ENCODE data around the gene OR14C36.
"Not testable (repeated sequence)": the region's sequence is repeated elsewhere in the genome, so short reads cannot be mapped to it uniquely, and the experiment has no call there.

Gene OR14C36, protein sequence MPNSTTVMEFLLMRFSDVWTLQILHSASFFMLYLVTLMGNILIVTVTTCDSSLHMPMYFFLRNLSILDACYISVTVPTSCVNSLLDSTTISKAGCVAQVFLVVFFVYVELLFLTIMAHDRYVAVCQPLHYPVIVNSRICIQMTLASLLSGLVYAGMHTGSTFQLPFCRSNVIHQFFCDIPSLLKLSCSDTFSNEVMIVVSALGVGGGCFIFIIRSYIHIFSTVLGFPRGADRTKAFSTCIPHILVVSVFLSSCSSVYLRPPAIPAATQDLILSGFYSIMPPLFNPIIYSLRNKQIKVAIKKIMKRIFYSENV

DNA sequence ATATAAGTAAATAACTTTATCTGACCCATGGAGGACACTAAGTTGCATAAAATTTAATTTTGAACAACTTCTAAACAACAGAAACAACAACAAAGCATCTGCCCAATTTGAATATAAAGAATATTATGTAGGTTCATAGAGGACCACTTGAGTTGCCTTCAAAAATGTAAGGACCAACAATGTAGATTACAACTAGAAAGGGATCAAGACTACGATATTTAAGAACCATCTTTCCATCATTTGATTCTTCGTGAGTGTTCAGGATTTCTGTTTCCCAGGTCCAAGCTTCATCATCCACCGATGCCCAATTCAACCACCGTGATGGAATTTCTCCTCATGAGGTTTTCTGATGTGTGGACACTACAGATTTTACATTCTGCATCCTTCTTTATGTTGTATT is at the start of gene OR14C36:
OR14C36 (plus strand) TSS at position 301 of the 400 bp plus-strand sequence; CDS start at position 301, 0 bp downstream.
- DNase-seq, result no peak

DNA sequence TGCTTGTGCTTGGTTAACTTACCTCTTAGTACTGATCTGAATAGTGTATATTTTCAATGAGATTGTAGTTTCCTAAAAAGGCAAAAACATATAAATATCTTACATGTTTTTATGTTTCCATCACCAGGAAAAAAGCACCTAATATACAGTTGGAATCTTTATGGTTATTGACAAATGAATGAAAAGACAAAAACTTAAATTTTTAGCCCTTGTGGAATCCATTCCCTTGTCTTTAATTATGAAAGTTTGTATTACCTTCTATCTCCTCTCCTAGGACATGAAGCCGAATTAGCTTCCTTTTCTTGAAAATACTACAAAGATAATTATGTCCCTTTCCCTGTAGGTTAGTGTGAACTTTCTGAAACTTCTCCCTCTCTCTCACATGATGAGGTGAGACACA is 45.3 kb upstream of the OR14C36 start, which contains the start of gene OR2T12:
OR2T12 (minus strand) TSS at position 101 of the 400 bp plus-strand sequence. CDS start 7,846 bp downstream, outside the sequence.
- DNase-seq, result no peak

DNA sequence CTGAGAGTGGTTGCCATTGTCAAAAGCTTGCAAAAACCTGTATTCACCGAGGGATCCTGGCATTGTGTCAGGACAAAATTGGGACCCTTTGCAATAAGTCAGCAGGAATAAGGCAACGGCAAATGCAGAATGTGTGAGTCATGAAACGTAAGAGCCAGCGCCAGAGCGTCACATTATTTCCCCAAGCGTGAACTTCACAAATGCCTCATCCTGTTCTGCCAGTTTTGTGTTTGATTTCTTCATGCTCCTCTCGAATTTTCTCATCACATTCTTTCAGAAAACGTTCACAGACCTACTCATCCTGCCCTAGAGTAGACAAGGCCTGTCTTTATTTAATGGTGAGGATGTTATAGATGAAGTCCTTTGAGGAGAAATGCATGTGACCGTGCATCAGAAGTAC is 42.9 kb upstream of the OR14C36 start:
- DNase-seq, result not testable (repeated sequence)

DNA sequence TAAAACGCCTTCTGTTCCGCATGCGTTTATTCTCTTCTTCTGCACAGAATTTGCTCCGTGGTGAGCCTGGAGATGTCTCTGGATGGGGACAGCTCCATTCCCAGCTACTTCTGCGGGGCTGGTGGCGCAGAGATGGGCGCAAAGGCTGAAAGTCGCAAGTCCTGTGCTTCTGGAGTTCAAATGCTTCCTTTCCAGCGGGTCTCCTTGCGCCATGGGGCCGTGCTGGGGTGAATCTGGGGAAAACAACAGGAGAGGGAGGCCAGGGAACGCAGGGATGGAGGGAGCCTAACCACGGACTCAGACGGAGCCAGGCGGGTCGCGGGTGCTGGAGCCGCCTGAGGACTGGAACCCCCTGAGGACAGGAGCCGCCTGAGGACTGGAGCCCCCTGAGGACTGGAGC is 42.5 kb upstream of the OR14C36 start:
- DNase-seq, result no peak

DNA sequence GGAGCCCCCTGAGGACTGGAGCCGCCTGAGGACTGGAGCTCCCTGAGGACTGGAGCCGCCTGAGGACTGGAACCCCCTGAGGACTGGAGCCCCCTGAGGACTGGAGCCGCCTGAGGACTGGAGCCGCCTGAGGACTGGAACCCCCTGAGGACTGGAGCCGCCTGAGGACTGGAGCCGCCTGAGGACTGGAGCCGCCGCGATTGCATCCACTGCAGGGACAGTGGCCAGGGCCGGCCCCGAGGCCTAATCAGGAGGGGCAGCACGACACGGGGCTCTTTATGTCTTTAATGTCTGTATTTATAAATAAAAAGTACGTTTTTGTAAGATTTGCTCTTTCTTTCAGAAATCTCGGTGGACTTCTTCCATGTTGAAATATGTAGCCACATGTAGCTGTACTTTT is 41.8 kb upstream of the OR14C36 start:
- DNase-seq, result not testable (repeated sequence)

DNA sequence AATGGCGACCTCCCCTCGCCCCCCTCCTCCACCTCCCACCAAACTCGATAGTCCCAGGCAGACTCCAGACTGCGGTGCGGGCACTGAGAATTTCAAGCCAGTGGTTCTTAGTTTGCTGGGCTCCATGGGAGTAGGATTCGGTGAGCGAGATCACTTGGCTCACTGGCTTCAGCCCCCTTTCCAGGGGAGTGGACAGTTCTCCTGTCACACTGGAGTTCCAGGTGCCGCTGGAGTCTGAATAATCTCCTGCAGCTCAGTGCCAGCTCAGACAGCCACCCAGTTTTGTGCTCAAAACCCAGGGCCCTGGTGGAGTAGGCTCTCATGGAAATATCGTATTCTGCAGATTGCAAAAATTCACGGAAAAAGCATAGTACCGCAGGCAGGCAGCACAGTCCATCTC is 31.8 kb upstream of the OR14C36 start:
- no peak for DNase-seq

DNA sequence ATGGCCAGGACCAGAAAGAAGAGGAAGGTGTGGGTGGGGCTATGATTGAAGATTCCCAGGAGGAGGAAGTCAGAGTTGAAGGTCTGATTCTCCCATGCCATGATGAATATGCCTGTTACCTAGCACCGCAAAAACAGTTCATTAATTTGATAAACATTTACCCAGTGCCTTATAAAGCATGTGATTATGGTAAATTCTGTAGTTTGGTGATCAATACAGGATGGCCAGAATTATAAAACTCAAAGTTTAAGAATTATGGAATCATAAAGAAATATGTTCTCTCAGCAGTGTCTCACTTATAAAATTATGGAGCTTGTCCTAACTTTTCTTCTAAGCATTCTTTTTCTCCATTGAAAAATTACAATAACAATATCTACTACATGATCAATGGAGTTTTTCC is 24.1 kb upstream of the OR14C36 start, which contains the start of gene OR2M7:
OR2M7 (minus strand) TSS at position 101 of the 400 bp plus-strand sequence; CDS start at position 101, 0 bp downstream.
- no peak for DNase-seq

DNA sequence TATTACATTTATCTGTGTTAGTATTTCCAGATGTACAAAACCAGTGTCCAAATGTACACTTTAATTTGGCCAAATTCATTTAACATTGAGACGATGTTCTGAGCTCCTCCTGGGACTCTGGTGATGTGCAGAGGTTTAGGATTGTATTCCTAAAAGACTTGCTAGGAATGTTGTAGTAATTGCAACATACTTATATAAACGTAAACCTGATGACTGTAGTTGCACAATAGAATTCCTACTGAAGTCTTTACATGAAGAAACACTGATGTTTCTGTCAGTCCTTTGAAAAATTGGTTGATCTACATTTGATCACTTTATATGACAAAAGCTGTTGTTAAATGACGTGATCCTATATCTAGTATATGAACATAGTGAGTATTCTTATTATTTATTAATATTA is 5.1 kb upstream of the OR14C36 start:
- DNase-seq, result no peak

DNA sequence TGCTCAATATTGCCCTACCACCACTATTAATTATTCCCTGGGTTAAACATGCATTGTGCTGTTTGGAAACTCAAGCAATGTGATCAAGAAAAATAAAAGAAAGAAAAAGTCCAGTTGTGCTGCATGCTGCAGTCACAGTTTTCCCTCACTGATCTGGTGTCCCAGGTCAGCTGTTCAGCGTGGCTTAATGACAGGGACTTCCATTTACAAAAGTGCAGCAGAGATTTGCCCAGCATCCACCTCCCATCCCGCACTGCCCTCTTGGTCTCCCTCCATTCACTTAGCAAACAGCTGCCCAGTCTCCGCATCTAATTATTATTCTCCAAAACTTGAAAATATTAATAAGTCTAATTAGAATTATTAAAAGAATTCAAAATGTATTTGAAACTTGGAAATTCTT is 10.8 kb downstream of the OR14C36 start:
- DNase-seq, result no peak

DNA sequence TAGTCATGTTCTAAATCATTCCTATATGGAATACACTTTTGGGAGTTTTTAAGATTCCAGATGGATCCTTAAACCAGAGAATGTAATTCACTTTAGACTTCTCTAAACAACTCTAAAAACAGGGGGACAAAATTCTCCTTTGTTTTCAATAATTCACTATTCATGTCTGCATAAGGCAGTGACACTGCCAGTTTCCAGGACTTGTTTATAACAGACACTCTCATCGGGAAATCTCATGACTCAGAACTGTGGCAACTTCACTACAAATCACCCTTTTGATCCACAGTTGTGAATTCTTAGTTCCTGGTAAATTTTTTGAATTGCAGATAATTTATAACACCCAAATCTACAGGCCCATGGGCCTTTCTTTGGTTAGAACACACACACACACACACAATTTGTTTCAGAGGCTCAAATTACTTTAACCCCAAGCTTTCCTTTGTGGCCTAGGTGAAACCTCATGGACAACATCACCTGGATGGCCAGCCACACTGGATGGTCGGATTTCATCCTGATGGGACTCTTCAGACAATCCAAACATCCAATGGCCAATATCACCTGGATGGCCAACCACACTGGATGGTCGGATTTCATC is 12.6 kb downstream of the OR14C36 start, which contains the start of gene OR2T4:
OR2T4 (plus strand) TSS at position 545 of the 595 bp plus-strand sequence; CDS start at position 545, 0 bp downstream.
- no peak for DNase-seq

DNA sequence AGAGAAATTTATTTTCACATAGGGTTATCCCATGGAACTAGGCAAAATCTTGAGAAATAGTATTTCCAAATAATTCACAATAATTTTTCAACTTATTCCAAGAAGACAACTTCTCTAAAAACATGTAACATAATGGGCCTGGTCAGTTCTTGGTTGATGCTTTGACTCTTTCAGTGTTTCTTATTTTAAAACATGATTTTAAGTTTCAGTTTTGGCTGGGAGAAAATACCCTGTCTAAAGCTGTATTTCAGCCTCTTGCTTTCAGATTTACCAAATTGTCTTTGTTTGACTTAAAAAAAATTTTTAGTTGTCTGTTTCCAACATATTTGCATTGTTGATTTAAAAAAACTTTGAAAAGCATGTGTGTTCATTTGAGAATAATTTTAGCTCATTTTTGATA is 18.0 kb downstream of the OR14C36 start:
- no peak for DNase-seq

DNA sequence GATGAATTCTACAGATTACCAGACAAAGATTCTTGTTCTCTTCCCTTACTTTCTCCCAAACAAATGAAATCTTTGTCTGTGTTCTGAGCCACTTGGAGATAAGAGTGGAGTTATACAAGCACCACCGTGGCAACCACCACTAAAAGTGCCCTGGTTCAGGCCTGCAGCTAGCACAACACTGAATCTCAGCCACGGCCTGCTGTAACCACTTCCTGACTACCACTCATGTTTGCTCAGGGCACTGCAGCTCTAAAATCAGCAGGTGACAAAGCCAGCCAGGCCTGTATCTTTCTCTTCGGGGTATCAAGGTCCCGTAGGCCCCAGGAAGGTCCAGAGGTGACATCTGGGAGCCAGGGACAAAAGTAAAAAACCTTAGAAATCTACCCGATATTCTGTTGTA is 23.8 kb downstream of the OR14C36 start:
- DNase-seq, result no peak

DNA sequence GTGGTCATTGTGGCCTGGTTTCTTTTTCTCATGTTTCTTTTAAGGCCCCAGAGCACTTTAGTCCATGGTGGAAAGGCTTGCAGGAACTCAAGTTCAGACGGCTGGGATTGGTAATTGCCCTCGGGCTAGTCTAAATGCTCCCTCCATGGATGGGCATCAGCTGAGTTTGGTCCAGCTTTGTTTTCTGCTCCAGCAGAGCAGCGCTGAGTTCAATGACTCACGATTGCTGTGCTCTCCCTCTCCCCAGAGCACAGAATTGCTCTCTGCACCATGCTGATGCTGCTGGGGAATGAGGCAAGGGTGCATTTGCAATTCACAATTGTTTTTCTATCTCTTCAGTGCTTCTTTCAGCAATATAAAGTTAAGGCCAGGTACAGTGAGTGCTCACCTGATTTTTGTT is 25.2 kb downstream of the OR14C36 start:
- DNase-seq, result no peak

DNA sequence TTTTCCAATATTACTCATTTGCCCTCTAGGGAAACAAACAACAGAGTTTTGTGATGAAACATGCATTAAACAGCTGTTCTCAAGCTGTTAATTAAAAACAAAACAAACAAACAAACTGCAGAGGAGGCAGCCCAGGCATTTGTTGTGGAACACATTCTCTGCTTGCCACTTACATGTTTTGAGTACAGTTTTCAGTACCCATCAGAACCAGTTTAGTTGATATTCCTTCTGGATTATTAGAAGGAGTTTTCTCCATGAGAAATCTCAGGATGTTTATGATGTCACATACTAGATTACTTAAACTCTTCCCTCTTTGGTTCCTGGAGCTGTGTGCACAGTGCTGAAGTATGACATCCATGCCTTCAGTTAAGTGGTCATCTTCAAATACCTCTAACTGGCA is 26.9 kb downstream of the OR14C36 start, which contains the start of gene OR2T6:
OR2T6 (plus strand) TSS at position 301 of the 400 bp plus-strand sequence. CDS start 11,863 bp downstream, outside the sequence.
- no peak for DNase-seq

DNA sequence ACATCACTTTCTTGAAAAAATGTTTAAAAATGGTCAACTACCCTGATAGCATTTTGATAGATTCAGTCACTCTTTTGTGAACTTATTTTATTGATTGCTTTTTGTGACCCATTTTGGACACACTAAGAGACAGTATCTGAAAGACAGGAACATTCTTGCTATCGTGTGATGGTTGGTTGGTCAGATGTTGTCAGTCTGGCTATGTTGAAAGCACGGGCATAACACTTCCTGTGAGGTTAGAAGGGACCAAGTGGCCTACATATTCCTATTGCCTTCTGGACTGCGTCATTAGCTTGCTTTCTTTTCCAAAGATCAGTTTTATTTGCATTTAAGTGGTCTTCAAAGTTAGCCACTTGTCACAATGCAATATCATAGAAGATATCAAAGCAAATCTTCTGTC is 28.3 kb downstream of the OR14C36 start:
- no peak for DNase-seq

DNA sequence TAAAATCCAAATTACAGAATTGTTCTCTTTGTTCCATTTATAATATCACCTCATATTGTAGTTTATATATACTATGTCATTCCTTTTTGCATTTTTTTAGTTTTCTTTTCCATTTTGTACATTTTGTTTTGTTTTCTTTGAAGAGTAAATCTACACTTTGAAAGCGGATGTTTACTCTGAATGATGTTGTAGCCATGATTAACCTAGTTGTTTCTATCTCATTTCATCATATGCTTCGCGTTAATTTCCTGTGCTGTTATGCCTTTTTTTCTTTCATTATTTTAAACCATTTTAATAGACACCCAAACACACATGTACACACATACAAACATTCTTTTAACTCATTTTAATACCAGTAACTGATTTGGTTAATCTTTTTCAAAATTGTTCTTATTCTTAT is 32.3 kb downstream of the OR14C36 start:
- DNase-seq, result no peak

DNA sequence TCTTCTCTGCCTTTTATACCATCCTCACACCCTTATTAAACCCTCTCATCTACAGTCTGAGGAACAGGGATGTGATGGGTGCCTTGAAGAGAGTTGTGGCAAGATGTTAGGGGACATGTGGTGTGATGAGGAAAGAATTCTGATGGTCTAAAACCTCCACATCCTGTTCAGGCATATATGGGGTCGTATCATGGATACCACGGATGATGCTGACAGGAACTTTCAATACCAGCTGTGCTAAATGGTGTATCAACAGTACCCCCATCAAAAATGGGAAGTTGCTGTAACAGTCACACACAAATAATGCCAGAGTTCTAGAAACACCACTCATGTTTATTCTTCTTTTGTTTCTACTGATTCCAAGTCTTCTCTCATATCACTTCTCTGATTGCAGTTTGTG is 39.9 kb downstream of the OR14C36 start:
- no peak for DNase-seq

DNA sequence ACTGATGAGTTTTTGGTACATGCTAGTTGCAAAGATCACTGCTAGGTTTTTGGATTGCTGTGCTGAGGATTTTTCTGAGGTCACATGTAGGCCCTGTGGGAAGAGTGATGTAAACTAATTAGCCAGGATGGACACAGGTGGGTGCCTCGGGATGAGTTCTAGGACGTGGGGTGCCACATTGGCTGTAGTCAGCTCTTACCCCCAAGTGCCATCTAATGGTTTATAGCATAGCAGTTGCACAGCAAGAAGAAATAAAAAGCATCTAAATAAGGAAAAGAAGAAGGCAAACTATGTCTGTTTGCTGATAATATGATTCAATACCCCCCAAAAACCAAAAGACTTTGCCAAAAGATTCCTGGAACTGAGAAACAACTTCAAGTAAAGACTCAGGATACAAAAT is 44.5 kb downstream of the OR14C36 start:
- no peak for DNase-seq
